Measurements from ENCODE around the gene TEX47.

Gene TEX47

GRCh38 chr7:88795553-88795952, at the start of gene TEX47:
Gene TEX47, minus strand, starts transcription at chr7:88795737. Its CDS starts 795 bp downstream, at chr7:88794942.
- no peak for TF ChIP-seq GATA1 (IDR thresholded peaks at IDR 0.05; ENCODE audit: low read depth, low read length)
- TF ChIP-seq POLR2A (IDR thresholded peaks at IDR 0.05; ENCODE audit: low read length), result no peak
- no peak for DNase-seq

- no peak for DNase-seq
- TF ChIP-seq POLR2A (IDR thresholded peaks at IDR 0.05; ENCODE audit: low read length), result no peak
- no peak for TF ChIP-seq GATA1 (IDR thresholded peaks at IDR 0.05; ENCODE audit: low read depth, low read length)
Measured at GRCh38 chr7:88845091-88845490, 49.6 kb upstream of the TEX47 start.

- TF ChIP-seq GATA1 (IDR thresholded peaks at IDR 0.05; ENCODE audit: low read depth, low read length), result no peak
- no peak for TF ChIP-seq POLR2A (IDR thresholded peaks at IDR 0.05; ENCODE audit: low read length)
- DNase-seq, result no peak
Measured at GRCh38 chr7:88842201-88842600, 46.7 kb upstream of the TEX47 start.

- peak; percentile 4 to 43 for DNase-seq
Measured at GRCh38 chr7:88835147-88835728, 39.7 kb upstream of the TEX47 start.

GRCh38 chr7:88826222-88826621, 30.7 kb upstream of the TEX47 start:
- DNase-seq, result no peak
- no peak for TF ChIP-seq POLR2A (IDR thresholded peaks at IDR 0.05; ENCODE audit: low read length)
- TF ChIP-seq GATA1 (IDR thresholded peaks at IDR 0.05; ENCODE audit: low read depth, low read length), result no peak

More at GRCh38 chr7:88835147-88835728, 39.7 kb upstream of the TEX47 start:
- TF ChIP-seq POLR2A (IDR thresholded peaks at IDR 0.05; ENCODE audit: low read length) (no peak), GATA1 (IDR thresholded peaks at IDR 0.05; ENCODE audit: low read depth, low read length) (no peak)

DNA sequence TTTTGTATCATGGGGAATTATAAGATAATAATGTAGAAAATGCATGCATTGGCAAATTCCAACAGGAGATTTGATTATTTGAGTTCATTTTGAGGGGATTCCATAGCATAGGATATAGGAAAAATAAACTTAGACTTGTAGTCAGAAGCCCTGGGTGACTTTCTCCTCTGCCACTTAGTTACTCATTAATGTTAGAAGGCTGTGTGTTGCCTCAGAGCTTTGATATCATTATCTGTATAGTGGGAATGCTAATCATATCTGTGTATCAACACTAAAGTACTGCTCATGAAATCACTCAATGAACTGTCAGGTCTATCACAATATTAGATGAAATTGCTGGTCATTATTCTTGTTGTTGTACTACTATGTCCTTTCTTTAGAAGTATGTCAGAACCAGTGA, 23.0 kb upstream of the TEX47 start:
- TF ChIP-seq POLR2A (IDR thresholded peaks at IDR 0.05; ENCODE audit: low read length) (no peak), GATA1 (IDR thresholded peaks at IDR 0.05; ENCODE audit: low read depth, low read length) (no peak)
- DNase-seq, result no peak

GRCh38 chr7:88806280-88807037, 10.9 kb upstream of the TEX47 start:
- no peak for DNase-seq
- no peak for TF ChIP-seq POLR2A (IDR thresholded peaks at IDR 0.05; ENCODE audit: low read length)
- TF ChIP-seq GATA1 (IDR thresholded peaks at IDR 0.05; ENCODE audit: low read depth, low read length), result no peak

DNA sequence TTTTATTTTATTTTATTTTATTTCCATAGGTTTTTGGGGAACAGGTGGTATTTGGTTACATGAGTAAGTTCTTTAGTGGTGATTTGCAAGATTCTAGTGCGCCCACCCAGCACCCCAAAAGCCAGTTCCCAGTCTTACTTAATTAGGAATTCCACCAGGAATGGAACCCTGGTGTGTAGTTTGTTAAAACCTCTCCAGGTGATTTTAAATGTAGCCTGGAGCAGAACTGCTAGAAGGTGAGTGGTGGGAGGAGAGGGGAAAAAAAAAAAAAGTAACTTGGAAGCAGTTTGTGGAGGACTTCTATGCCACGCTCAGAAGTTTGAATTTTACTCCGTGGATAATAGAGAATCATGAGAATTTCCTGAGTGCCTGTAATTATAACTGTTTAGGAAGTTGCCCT, 5.5 kb upstream of the TEX47 start:
- no peak for DNase-seq

GRCh38 chr7:88792361-88792760, 3.2 kb downstream of the TEX47 start:
- TF ChIP-seq GATA1 (IDR thresholded peaks at IDR 0.05; ENCODE audit: low read depth, low read length), result no peak
- TF ChIP-seq POLR2A (IDR thresholded peaks at IDR 0.05; ENCODE audit: low read length), result no peak
- no peak for DNase-seq

More for the DNA sequence above, 5.5 kb upstream of the TEX47 start:
- no peak for TF ChIP-seq POLR2A (IDR thresholded peaks at IDR 0.05; ENCODE audit: low read length)
- no peak for TF ChIP-seq GATA1 (IDR thresholded peaks at IDR 0.05; ENCODE audit: low read depth, low read length)

DNA sequence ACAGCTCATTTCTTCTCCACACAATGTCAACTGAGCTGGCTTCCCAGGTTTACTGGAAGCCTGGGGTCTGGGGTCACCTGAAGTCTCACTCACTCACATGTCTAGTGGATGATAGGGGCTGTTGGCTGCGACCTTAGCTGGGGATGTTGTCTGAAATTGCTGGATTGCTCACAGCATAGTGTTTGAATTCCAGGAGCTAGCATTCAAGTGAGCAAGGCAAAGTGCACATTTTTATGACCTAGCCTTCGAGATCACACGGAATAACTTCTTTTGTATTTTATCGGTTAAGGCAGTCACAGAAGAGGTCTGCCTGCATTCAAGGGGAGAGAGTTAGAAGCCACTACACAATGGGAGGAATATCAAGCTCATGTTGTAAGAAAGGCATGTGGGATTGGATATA, 3.6 kb downstream of the TEX47 start:
- DNase-seq, result no peak
- TF ChIP-seq POLR2A (IDR thresholded peaks at IDR 0.05; ENCODE audit: low read length), result no peak
- TF ChIP-seq GATA1 (IDR thresholded peaks at IDR 0.05; ENCODE audit: low read depth, low read length), result no peak

DNA sequence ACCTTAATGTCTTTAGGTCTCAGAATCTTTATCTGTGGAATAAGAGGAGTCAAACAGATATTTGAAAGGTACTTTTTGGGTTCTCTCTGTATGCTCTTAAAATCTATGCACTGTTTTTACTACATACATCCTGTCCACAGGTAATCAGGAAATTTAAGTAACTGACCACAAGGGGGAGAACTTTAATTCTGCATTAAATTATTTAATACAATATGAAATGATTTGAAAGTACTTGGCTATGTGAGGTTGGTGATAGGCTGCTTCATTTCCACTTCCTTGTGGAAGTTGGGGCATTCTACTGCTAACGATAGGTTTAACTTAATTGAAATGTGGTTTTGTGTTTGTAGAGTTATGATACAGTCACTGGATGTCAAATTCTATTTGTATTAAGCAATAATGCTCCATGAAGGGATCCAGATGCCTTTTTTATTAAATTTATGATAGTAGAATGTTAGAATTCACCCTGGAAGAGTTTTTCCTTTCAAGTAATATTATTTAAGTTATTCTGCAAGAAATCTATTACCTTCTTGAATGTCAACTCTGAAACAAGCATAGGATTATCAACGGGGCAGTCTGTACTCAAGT, 6.0 kb downstream of the TEX47 start:
- TF ChIP-seq POLR2A (IDR thresholded peaks at IDR 0.05; ENCODE audit: low read length), result no peak
- TF ChIP-seq GATA1 (IDR thresholded peaks at IDR 0.05; ENCODE audit: low read depth, low read length), result no peak
- peak in 1 of 2 experiments; percentile 27 for DNase-seq

DNA sequence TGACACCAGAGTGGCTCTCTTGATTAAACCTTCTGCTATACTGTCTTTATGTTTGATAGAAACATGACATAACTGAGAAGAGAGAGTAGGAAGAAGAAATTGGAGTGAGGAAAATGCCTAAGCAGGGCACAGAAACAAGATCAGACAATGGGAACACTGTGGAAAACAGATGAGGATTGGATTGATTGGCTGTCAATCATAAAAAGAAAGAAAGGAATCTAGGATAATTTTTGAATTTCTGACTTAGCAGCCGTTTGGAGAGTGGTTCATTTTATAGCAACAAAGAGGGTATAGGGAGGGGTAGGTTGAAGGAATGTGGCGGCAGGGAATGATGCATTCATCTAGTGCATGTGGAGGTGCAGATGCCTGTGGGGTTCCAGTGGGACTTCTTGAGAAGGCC, 7.8 kb downstream of the TEX47 start:
- DNase-seq, result no peak
- no peak for TF ChIP-seq POLR2A (IDR thresholded peaks at IDR 0.05; ENCODE audit: low read length)
- no peak for TF ChIP-seq GATA1 (IDR thresholded peaks at IDR 0.05; ENCODE audit: low read depth, low read length)

- no peak for TF ChIP-seq GATA1 (IDR thresholded peaks at IDR 0.05; ENCODE audit: low read depth, low read length)
- TF ChIP-seq POLR2A (IDR thresholded peaks at IDR 0.05; ENCODE audit: low read length), result no peak
- DNase-seq, result no peak
Measured at GRCh38 chr7:88775838-88776237, 19.7 kb downstream of the TEX47 start.

DNA sequence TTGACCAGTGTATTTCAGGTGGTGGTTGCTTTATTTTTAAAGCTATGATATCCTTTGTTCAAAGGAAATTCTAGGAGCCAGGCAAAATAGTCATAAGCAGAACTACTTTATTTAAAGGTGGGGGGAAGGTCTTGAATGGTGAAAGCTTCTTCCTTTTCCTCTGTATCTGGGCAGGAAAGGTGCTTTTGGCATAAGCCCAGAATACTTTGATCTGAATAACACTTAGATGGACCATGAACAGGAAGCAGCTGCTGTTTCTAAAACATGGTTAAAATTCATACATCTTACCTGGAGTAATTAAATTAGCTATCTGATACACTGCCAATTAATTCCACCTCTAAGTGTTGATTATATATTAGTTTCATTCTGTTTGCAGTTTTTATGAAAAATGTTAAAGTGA, 22.8 kb downstream of the TEX47 start:
- TF ChIP-seq POLR2A (IDR thresholded peaks at IDR 0.05; ENCODE audit: low read length) (no peak), GATA1 (IDR thresholded peaks at IDR 0.05; ENCODE audit: low read depth, low read length) (no peak)

More for the DNA sequence above, 22.8 kb downstream of the TEX47 start:
- no peak for DNase-seq
